GM19099 (cell line): Measurements from ENCODE around the gene GRIK2.

Experiments used
- POLR2A ChIP-seq: IDR thresholded peaks from 3 replicates; pipeline ENCODE4 v1.6.1; 2011; ENCODE audit warnings: low read depth; ENCODE audit not compliant: insufficient read length; ENCODE audit errors: extremely low read depth

Gene GRIK2

DNA sequence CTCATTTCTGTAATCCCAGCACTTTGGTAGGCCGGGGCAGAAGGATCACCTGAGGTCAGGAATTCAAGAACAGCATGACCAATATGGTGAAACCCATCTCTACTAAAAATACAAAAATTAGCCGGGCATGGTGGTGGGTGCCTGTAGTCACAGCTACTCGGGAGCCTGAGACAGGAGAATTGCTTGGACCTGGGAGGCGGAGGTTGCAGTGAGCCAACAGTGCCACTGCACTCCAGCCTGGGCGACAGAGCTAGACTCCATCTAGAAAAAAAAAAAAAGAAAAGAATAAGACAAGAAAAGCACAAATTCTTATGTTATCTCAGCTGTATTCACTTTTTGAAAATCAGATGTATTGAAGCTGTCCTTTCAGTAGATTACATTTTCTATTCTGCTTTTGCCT lies 289.4 kb downstream of the GRIK2 start:
- TF ChIP-seq POLR2A = no peak

DNA sequence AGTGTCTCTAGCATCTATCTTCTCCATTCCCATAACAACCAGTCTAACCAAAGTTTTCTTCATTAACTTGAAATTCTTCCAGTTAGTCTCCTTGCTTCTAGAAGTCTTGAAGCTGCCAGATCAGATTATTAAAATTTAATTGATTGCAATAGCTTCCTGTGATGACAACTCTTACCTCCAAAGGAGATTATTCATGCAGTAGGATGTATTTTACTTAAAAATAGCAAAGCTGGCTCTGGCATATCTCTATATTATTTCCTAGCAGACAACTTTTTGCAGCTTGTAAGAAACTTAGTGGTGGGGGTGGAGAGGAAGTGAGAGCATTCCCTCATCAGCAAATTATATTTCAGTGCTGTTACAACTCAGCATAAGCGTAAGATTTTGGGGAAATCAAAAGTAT lies 290.4 kb downstream of the GRIK2 start:
- TF ChIP-seq POLR2A = no peak

DNA sequence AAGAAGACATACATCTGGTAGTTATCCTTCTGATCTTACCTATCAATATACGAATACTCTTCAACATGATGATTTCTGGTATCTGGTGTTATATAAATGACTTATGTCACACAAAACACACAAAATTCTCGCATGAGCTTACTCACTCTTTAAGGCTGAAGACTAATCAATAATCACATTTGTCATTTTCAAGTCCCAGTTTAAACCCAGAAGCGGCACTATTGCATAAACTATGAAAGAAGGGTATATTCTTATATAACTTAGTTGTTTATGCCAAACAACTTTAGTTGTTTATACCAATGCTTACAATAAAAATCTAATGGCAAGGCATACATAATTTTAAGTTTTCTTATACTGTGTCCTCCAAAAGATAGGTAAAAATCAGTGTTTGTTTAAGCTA lies 293.1 kb downstream of the GRIK2 start:
- no peak for TF ChIP-seq POLR2A

DNA sequence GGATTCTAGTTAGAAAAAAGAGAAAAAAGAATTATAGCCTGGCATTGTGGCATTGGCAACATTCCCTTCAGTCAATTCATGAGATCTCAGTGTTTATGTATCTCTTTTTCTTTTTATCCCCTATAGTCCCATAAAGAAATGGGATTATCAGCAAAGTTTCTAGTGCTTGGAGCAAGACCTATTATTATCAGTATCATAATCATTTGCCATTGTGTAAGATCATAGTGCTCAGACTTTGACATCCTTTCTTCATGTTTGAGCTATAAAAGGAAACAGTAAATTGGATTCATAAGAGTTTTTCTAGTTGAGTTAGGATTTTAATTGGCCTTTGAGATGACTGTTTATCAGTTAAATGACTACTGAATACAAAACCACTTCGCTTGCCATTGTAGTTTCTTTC lies 295.6 kb downstream of the GRIK2 start:
- TF ChIP-seq POLR2A = no peak

DNA sequence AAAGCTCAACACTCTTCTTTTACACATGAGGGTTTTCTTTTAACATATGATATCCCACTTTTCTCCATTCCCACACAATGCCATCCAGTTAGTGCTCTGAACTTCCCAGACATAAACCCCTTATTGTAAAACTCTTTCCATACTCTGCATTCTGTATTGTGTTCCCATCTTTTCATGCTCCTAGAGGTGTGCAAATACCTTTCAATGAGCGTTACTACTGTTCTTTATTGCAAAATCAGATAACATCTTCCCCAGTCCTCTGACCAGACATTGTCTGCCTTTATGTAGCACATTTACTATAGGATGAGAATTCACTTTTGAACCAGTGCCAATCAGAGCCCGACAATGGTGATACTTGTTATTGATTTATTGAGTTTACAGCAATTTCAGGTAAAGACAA lies 296.2 kb downstream of the GRIK2 start:
- no peak for TF ChIP-seq POLR2A

DNA sequence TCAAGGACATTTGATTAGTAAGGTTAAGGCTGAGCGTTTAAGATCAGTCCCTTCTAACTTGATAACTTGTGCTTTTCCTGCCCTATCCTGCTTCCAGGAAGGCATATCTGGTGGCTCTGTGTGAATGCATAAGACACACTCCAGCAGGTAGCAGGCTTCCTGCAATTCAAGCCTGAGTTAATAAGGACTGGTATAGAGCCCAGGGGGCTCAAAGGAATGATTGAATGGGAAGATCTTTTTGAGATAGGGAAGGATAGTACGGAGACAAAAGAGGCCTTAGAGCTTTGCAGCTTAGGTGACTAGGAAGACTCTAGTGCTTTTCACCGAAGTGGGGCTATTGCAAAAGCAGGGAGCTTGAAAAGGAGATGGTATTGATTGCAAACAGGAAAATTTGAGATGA lies 307.1 kb downstream of the GRIK2 start:
- TF ChIP-seq POLR2A = no peak

DNA sequence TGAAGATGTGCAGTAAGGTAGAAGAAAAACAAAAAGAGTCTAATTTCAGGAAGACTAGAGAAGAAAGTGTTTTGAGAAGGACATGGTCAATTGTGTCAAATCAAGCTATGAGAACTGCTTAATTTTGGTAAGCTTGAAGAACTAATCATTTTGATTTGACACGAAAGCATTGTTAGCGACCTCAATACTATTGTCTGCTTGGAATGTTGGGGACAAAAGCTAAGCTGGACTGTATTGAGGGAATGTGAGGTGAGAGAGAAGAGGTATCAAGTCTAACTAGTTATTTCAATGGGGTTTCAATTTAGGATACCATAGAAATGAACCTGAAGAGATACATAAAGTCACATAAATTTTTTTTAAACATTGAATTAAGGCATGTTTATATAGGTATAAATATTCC lies 309.8 kb downstream of the GRIK2 start:
- TF ChIP-seq POLR2A = no peak

DNA sequence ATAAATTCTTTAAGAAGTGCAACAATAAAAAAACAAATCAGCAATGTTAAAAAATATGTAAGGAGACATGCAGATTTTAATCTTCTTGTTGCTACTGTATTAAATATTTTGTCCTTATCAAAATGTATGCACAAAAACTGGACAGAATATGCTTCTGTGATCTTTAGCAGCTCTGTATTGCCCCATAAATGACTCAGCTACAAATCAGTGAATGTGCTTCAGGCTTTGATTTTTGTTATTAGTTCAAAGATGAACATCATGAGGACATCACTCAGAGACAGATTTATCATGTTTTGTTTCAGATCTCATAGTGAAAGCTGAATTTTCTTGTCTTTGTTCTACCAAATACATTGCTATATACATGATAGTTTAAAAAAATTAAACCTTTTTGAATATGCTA lies 312.4 kb downstream of the GRIK2 start:
- no peak for TF ChIP-seq POLR2A

DNA sequence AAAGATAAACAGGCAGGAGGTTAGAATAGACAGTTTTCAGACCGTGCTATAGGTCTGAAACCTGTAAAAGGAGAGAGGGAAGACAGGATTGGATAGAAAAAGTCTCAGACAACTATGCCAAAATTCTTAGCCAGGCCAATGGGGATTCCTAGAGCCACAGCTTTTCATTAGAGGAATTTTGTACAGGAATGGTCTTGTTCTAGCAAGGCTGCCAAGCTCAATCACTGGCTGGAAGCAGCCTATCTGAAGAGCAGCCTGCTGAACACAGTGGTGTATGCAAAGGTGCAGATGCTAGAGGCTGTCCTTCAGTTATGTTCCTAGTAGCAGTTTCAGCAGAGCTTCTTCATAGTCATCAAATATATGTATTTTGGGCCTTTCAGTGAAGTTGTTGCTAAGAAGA lies 313.1 kb downstream of the GRIK2 start:
- TF ChIP-seq POLR2A = no peak

DNA sequence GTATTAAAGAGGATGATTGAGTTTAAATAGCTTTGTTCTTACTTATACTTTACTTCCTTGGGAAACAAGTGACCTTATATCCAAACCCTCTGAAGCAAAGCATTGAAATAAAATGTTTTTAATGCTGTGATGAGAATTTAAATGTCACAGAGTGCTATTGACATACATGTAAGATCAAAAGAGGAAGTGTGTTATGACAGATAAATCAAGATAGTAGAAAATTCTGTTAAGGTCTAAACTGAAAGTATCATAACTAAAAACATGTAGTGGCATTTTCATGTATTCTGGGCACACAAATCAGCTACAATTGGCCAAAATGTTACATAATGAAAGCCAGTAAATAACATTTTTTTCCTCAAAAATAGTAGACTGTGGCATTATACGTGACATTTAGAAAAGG lies 318.0 kb downstream of the GRIK2 start:
- no peak for TF ChIP-seq POLR2A

DNA sequence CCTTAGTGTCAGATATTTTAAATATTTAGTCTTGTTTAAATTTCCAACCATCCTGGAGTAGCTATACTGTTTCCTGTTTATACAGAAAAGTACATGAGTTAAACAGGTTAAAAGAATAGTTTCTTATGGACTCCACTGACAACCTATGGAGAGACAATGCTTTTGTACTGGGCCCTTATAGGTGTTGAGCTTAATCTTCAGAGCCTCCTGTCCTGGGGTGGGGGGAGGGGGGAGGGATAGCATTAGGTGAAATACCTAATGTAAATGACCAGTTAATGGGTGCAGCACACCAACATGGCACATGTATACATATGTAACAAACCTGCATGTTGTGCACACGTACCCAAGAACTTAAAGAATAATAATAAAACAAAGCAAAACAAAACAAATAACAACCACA lies 322.9 kb downstream of the GRIK2 start:
- TF ChIP-seq POLR2A = no peak

DNA sequence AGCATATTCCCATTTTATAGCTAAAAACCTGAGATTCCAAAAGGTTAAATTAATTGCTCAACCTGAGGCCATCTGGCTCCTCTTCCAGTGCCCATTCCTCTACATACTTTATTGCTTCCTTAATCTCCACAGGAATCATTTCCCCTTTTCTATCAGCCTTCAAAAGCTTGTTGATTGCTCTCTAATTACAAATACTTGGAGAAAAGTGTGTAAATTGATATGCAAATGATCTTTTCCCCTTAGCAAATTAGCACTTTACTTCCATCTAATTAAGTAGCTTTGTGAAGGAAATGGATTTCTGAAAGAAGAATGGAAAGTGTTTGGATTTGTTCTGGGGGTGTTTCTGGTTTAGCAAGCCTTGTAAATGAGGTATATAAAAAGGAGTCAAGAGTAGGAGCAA lies 323.3 kb downstream of the GRIK2 start:
- TF ChIP-seq POLR2A = no peak

DNA sequence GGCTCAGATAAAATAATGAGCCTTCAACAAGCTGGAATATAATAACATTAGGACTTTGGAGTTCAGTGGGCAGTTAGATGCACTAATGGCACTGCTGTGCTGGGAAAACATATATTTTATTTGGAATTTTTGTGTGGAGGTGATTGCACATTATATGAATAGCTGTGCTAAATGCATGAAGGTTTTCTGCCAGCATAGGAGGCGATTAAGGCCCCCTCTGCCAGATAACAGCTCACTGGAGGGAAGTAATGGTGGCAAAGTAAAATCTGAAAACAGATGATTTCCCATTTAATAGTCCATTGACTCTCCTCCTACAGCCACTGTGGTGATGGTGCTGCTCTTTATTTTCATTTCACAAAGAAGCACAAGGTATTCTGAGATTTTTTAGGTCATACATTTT lies 326.0 kb downstream of the GRIK2 start:
- no peak for TF ChIP-seq POLR2A

DNA sequence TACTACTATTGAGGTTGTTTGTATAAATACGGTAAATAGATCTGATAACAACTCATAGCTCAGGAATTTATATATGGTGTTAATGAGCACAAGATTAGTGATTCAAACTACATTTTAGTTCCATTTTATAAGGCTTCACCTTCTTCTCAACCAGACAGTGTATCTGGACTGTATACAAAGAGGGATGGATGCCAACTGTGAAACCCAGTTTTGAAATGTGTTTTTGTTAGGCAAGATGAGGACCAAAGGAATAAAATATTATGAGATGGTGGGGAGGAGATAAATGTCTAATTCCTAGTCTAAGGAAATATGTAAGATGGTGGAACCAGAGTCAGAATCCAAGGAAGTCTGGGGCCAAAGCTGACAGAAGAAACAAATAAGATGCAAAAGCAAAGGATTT lies 329.0 kb downstream of the GRIK2 start:
- TF ChIP-seq POLR2A = no peak

DNA sequence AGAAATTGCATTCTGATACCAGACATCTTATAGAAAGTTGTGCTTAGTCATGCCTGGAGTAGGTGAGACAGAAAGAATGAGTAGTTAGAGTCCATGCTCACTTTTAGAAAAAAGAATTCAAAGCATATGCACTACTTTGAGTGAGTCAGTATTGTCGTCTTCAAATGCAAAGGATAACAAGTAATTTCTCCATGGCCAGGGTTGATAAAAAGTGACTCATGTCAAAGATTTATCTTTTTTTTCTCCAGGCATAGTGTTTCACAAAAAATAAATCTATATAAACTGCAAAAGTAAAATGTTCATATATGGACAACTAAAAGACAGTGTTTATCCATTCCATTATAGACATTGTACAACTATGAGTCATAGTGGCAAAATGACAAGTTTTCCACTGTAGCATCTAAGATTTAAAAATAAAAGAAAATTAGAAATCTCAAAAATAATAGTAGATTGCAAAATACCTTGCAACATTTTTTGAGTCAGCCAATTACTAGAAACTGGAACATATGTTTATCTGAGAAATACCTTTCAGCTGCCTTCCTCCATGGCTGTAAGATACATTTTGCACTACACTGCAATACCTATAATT lies 329.6 kb downstream of the GRIK2 start:
- no peak for TF ChIP-seq POLR2A

DNA sequence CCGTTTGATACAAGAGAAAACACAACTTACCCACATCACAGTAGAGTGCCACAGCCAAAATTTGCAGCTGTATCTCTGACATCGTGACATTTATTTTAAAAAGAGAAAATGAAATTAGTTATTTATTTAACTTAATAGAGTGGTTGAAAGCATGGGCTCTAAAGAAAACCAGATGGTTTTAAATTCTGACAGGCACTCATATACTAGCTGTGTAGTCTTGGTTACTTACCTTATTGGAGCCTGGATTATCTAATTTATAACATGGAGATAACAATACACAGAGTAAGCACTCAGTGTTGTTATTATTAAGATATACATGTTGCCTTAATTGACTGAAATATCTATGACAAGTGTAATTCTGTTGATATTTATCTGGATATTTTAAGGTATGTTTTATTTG lies 334.9 kb downstream of the GRIK2 start:
- TF ChIP-seq POLR2A = no peak

DNA sequence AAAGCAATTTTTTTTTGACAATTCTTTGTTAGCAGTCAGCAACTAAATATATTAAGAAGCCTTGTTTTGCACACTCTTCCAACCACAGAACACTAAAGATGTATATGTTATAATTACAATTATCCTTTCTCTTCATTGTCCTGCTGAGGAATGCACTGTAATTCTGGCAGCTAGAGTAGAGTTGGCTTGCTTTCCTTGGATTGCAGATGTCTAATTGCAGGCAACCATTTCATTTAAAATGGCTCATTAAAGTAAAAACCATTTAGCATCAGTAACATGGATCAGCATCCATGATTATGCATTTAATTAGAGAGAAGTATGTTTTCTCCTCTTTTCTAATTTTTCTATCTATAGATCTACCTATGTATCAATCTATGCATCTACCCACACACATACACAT lies 335.4 kb downstream of the GRIK2 start:
- TF ChIP-seq POLR2A = no peak
